ENCODE measurements around the gene GADD45B.
A peak's percentile ranks its signal among the peaks of the same experiment; 100 is the strongest.
"Not testable (repeated sequence)": the region's sequence is repeated elsewhere in the genome, so short reads cannot be mapped to it uniquely, and the experiment has no call there.

The GADD45B gene

GRCh38 chr19:2490659-2491058 is 14.7 kb downstream of the GADD45B start:
- no peak for DNase-seq

- DNase-seq = peak; percentile 6
These were observed 15.3 kb downstream of the GADD45B start for GRCh38 chr19:2491130-2491801.

- no peak for DNase-seq
These were observed 16.9 kb downstream of the GADD45B start for GRCh38 chr19:2492870-2493269.

- not testable (repeated sequence) for DNase-seq
These were observed 17.5 kb downstream of the GADD45B start for GRCh38 chr19:2493448-2493847.

- DNase-seq = no peak
These were observed 18.1 kb downstream of the GADD45B start for GRCh38 chr19:2494084-2494446.

GRCh38 chr19:2494447-2495129 is 18.7 kb downstream of the GADD45B start:
- peak; percentile 25 for DNase-seq

GRCh38 chr19:2495130-2495641 is 19.3 kb downstream of the GADD45B start:
- no peak for DNase-seq

- no peak for DNase-seq
These were observed 19.9 kb downstream of the GADD45B start for GRCh38 chr19:2495651-2496316.

- no peak for DNase-seq
These were observed 21.3 kb downstream of the GADD45B start for GRCh38 chr19:2497186-2497585.

GRCh38 chr19:2500156-2500555 is 24.2 kb downstream of the GADD45B start:
- no peak for DNase-seq

- no peak for DNase-seq
These were observed 24.9 kb downstream of the GADD45B start for GRCh38 chr19:2500841-2501261.

- no peak for DNase-seq
These were observed 27.7 kb downstream of the GADD45B start for GRCh38 chr19:2503521-2504109.

GRCh38 chr19:2506656-2507055 is 30.7 kb downstream of the GADD45B start:
- not testable (repeated sequence) for DNase-seq

- no peak for DNase-seq
These were observed 31.2 kb downstream of the GADD45B start for GRCh38 chr19:2507109-2507508.

GRCh38 chr19:2509096-2509495 is 33.2 kb downstream of the GADD45B start:
- no peak for DNase-seq

GRCh38 chr19:2511570-2511969 is 35.6 kb downstream of the GADD45B start:
- no peak for DNase-seq

- DNase-seq = no peak
These were observed 36.1 kb downstream of the GADD45B start for GRCh38 chr19:2511991-2512390.

GRCh38 chr19:2512523-2513431 is 36.9 kb downstream of the GADD45B start:
- DNase-seq = no peak

- DNase-seq = no peak
These were observed 39.1 kb downstream of the GADD45B start for GRCh38 chr19:2514981-2515518.

GRCh38 chr19:2516727-2517126 is 40.8 kb downstream of the GADD45B start:
- DNase-seq = no peak

GRCh38 chr19:2517881-2518601 is 42.1 kb downstream of the GADD45B start:
- no peak for DNase-seq

Data from KG1 (cell line).